ENCODE measurements around the gene NSG1.

The NSG1 gene

GRCh38 chr4:4376074-4376473, 10.8 kb upstream of the NSG1 start:
- Histone ChIP-seq H3K79me2 (ENCODE audit: control insufficient read depth, low read length) (no peaks in the 10 kb centered on the region), H3K4me3 (ENCODE audit: low read length) (no peak overlapping the region)
- TF ChIP-seq CTCF (IDR thresholded peaks at IDR 0.05; ENCODE audit: low read depth, low read length, poor library complexity, severe bottlenecking), result no peak
- TF ChIP-seq EZH2phosphoT487 (IDR thresholded peaks at IDR 0.05; ENCODE audit: borderline replicate concordance, low read length), result no peak

DNA sequence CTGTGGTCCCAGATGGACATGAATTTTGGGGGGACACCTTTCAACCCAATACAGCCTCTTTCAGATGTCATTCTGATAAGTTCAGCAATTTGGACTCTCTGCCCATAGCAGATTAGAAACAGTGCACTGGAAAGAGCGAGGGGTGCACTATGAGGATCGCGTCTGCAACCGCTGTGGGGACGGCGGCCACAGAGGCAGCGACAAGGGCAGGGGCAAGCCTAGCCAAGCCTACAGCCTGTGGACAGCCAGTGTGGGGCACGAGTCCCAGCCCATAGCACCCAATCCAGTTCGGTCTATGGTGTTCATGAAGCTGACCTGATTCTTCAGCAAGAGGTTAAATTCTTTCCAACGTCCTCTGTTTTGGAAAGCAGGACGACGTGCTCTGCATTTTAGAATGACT, 9.7 kb upstream of the NSG1 start:
- no peak overlapping the region for H3K27ac ChIP-seq (ENCODE audit: low read depth, low read length)
- no peaks in the 10 kb centered on the region for H3K36me3 ChIP-seq (ENCODE audit: control insufficient read depth, low read length)
- H4K20me1 ChIP-seq (ENCODE audit: control insufficient read depth, insufficient read depth, low read depth, low read length), result no peaks in the 10 kb centered on the region
- H3K27me3 ChIP-seq (ENCODE audit: control insufficient read depth, low read length), result peaks cover 3% of the 10 kb centered on the region; the same call in 1 of the 2 replicates
- no peak overlapping the region for H3K4me3 ChIP-seq (ENCODE audit: low read length)
- H3F3A ChIP-seq (ENCODE audit: control insufficient read depth, insufficient read depth), result no peaks in the 10 kb centered on the region
- no peaks in the 10 kb centered on the region for H3K4me1 ChIP-seq (ENCODE audit: control insufficient read depth, low read length)
- no peak overlapping the region for H3K4me2 ChIP-seq (ENCODE audit: low read length)
- H3K9me3 ChIP-seq (ENCODE audit: control insufficient read depth, insufficient read depth, low read length), result peaks cover 9% of the 10 kb centered on the region; the same call in 1 of the 2 replicates
- H3K79me2 ChIP-seq (ENCODE audit: control insufficient read depth, low read length), result no peaks in the 10 kb centered on the region
- no peak for TF ChIP-seq CTCF (IDR thresholded peaks at IDR 0.05; ENCODE audit: low read depth, low read length, poor library complexity, severe bottlenecking)
- no peaks in the 10 kb centered on the region for H3K9me2 ChIP-seq (replicated peaks; ENCODE audit: control insufficient read depth, low read length)

More at GRCh38 chr4:4376074-4376473, 10.8 kb upstream of the NSG1 start:
- H3K4me2 ChIP-seq (ENCODE audit: low read length), result no peak overlapping the region
- no peaks in the 10 kb centered on the region for H3F3A ChIP-seq (ENCODE audit: control insufficient read depth, insufficient read depth)
- H4K20me1 ChIP-seq (ENCODE audit: control insufficient read depth, insufficient read depth, low read depth, low read length), result no peaks in the 10 kb centered on the region
- H3K9me3 ChIP-seq (ENCODE audit: control insufficient read depth, insufficient read depth, low read length), result peaks cover 9% of the 10 kb centered on the region; the same call in 1 of the 2 replicates
- no peak overlapping the region for H3K27ac ChIP-seq (ENCODE audit: low read depth, low read length)
- H3K27me3 ChIP-seq (ENCODE audit: control insufficient read depth, low read length), result peaks cover 3% of the 10 kb centered on the region; the same call in 1 of the 2 replicates
- no peaks in the 10 kb centered on the region for H3K4me1 ChIP-seq (ENCODE audit: control insufficient read depth, low read length)
- H3K36me3 ChIP-seq (ENCODE audit: control insufficient read depth, low read length), result no peaks in the 10 kb centered on the region
- H3K9me2 ChIP-seq (replicated peaks; ENCODE audit: control insufficient read depth, low read length), result no peaks in the 10 kb centered on the region

DNA sequence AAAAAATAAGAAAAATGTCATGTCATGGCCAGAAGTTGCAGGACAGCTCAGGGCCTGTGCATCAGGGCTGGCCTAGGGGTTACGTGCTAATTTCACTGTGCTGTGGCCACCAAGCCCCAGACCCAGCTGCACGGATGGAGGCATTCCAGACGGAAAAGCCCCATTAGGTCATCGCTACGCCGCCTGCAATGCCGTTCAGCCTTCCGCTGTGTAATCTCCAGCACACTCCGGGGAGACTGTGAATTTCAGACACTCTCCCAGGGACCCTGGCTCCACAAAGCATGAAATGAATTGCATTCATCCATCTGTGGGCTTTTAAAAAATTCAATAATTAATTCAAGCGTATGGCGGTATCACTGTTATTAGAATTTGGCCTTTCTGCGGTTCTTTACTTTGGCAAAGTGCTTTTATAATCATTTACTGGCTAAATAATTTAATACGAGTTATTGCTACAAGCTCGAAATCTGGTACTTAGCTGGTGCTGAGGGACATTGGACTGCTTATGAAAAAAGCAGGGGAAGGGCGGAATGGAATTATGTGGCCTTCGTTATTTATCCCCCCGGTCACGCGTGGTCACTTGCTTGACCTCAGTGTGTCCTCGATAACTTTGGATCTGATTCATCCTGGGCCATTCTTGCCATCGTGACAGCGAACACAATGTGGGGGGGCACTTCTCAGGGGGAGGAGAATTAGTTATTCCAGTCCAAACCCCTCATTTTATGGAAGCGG, 9.0 kb upstream of the NSG1 start:
- Histone ChIP-seq H3F3A (ENCODE audit: control insufficient read depth, insufficient read depth) (no peaks in the 10 kb centered on the region), H3K4me2 (ENCODE audit: low read length) (no peak overlapping the region), H3K27ac (ENCODE audit: low read depth, low read length) (no peak overlapping the region), H3K9me2 (replicated peaks; ENCODE audit: control insufficient read depth, low read length) (no peaks in the 10 kb centered on the region), H3K79me2 (ENCODE audit: control insufficient read depth, low read length) (no peaks in the 10 kb centered on the region), H4K20me1 (ENCODE audit: control insufficient read depth, insufficient read depth, low read depth, low read length) (no peaks in the 10 kb centered on the region), H3K4me1 (ENCODE audit: control insufficient read depth, low read length) (no peaks in the 10 kb centered on the region), H3K9me3 (ENCODE audit: control insufficient read depth, insufficient read depth, low read length) (peaks cover 9% of the 10 kb centered on the region; the same call in 1 of the 2 replicates), H3K4me3 (ENCODE audit: low read length) (no peak overlapping the region), H3K36me3 (ENCODE audit: control insufficient read depth, low read length) (no peaks in the 10 kb centered on the region), H3K27me3 (ENCODE audit: control insufficient read depth, low read length) (peaks cover 3% of the 10 kb centered on the region; the same call in 1 of the 2 replicates)
- no peak for TF ChIP-seq EZH2phosphoT487 (IDR thresholded peaks at IDR 0.05; ENCODE audit: borderline replicate concordance, low read length)
- TF ChIP-seq CTCF (IDR thresholded peaks at IDR 0.05; ENCODE audit: low read depth, low read length, poor library complexity, severe bottlenecking), result no peak

Measured in DOHH2 (cell line).